WTC11 (cell line): ENCODE data around the gene SEL1L.

Experiments used
- E2F4 ChIP-seq: sonication (generic); formaldehyde crosslinking; IDR thresholded peaks from 2 replicates; pipeline ENCODE4 v1.8.1; 2022; ENCODE audit warnings: low read depth, mild to moderate bottlenecking, moderate library complexity, missing genetic modification reagents, borderline replicate concordance
- EMX1 ChIP-seq: fragments of 250-450 bp; sonication (Bioruptor Pico); IDR thresholded peaks from 2 replicates; pipeline ENCODE4 v1.8.0; 2021; ENCODE audit warnings: mild to moderate bottlenecking
- ETV6 ChIP-seq: sonication (generic); formaldehyde crosslinking; IDR thresholded peaks from 2 replicates; pipeline ENCODE4 v1.8.1; 2022; ENCODE audit warnings: mild to moderate bottlenecking, missing genetic modification reagents
- FOXP1 ChIP-seq: sonication (generic); formaldehyde crosslinking; IDR thresholded peaks from 2 replicates; pipeline ENCODE4 v1.8.0; 2022; ENCODE audit warnings: missing genetic modification reagents, mild to moderate bottlenecking, moderate library complexity, borderline replicate concordance
- GRHL2 ChIP-seq: fragments of 250-450 bp; sonication (Bioruptor Pico); IDR thresholded peaks from 2 replicates; pipeline ENCODE4 v1.8.0; 2022; ENCODE audit warnings: mild to moderate bottlenecking, moderate library complexity; ENCODE audit not compliant: insufficient replicate concordance, severe bottlenecking
- JUN ChIP-seq: sonication (generic); formaldehyde crosslinking; IDR thresholded peaks from 2 replicates; pipeline ENCODE4 v1.8.0; 2023; ENCODE audit warnings: mild to moderate bottlenecking, missing genetic modification reagents
- NR1H2 ChIP-seq: sonication (generic); formaldehyde crosslinking; IDR thresholded peaks from 2 replicates; pipeline ENCODE4 v1.9.0; 2021; ENCODE audit warnings: mild to moderate bottlenecking, moderate library complexity, missing genetic modification reagents
- RELA ChIP-seq: sonication (generic); formaldehyde crosslinking; IDR thresholded peaks from 2 replicates; pipeline ENCODE4 v1.8.1; 2022; ENCODE audit warnings: missing genetic modification reagents, mild to moderate bottlenecking, borderline replicate concordance
- SMAD3 ChIP-seq: sonication (generic); formaldehyde crosslinking; IDR thresholded peaks from 2 replicates; pipeline ENCODE4 v1.8.0; 2022; ENCODE audit warnings: missing genetic modification reagents, mild to moderate bottlenecking, borderline replicate concordance
- USF2 ChIP-seq: sonication (generic); formaldehyde crosslinking; IDR thresholded peaks from 2 replicates; pipeline ENCODE4 v1.8.1; 2023; ENCODE audit warnings: mild to moderate bottlenecking, missing genetic modification reagents, moderate library complexity
- TF ChIP-seq, protein P1 (sequence below): fragments of 200-600 bp; IDR thresholded peaks from 2 replicates; pipeline ENCODE4 v1.8.0; 2022; ENCODE audit warnings: antibody characterized with exemption
- TF ChIP-seq, protein P2 (sequence below): sonication (generic); formaldehyde crosslinking; conservative IDR thresholded peaks from 2 replicates; pipeline ENCODE4 v1.8.1; 2023; ENCODE audit warnings: mild to moderate bottlenecking, low read depth, missing genetic modification reagents, moderate library complexity

GRCh38 chr14:81506487-81506886 lies 27.2 kb downstream of the SEL1L start:
- TF ChIP-seq, protein P1, sequence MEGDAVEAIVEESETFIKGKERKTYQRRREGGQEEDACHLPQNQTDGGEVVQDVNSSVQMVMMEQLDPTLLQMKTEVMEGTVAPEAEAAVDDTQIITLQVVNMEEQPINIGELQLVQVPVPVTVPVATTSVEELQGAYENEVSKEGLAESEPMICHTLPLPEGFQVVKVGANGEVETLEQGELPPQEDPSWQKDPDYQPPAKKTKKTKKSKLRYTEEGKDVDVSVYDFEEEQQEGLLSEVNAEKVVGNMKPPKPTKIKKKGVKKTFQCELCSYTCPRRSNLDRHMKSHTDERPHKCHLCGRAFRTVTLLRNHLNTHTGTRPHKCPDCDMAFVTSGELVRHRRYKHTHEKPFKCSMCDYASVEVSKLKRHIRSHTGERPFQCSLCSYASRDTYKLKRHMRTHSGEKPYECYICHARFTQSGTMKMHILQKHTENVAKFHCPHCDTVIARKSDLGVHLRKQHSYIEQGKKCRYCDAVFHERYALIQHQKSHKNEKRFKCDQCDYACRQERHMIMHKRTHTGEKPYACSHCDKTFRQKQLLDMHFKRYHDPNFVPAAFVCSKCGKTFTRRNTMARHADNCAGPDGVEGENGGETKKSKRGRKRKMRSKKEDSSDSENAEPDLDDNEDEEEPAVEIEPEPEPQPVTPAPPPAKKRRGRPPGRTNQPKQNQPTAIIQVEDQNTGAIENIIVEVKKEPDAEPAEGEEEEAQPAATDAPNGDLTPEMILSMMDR: no peak
- TF ChIP-seq EMX1 (CRISPR knock-in tag) (no peak), NR1H2 (CRISPR knock-in tag) (no peak), JUN (CRISPR knock-in tag) (no peak), RELA (CRISPR knock-in tag) (no peak), USF2 (no peak), ETV6 (CRISPR knock-in tag) (no peak), E2F4 (CRISPR knock-in tag) (no peak), GRHL2 (CRISPR knock-in tag) (no peak), FOXP1 (CRISPR knock-in tag) (no peak), SMAD3 (CRISPR knock-in tag) (no peak)
- TF ChIP-seq, protein P2, sequence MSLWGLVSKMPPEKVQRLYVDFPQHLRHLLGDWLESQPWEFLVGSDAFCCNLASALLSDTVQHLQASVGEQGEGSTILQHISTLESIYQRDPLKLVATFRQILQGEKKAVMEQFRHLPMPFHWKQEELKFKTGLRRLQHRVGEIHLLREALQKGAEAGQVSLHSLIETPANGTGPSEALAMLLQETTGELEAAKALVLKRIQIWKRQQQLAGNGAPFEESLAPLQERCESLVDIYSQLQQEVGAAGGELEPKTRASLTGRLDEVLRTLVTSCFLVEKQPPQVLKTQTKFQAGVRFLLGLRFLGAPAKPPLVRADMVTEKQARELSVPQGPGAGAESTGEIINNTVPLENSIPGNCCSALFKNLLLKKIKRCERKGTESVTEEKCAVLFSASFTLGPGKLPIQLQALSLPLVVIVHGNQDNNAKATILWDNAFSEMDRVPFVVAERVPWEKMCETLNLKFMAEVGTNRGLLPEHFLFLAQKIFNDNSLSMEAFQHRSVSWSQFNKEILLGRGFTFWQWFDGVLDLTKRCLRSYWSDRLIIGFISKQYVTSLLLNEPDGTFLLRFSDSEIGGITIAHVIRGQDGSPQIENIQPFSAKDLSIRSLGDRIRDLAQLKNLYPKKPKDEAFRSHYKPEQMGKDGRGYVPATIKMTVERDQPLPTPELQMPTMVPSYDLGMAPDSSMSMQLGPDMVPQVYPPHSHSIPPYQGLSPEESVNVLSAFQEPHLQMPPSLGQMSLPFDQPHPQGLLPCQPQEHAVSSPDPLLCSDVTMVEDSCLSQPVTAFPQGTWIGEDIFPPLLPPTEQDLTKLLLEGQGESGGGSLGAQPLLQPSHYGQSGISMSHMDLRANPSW (CRISPR knock-in tag): no peak
